HG03442 (cell line): ENCODE results near the gene MYADM.
"Not testable (repeated sequence)": the region's sequence is repeated elsewhere in the genome, so short reads cannot be mapped to it uniquely, and the experiment has no call there.

Source experiments
- ATAC-seq: cut with Tn5 transposase; IDR thresholded peaks from one replicate; pipeline ENCODE4 v1.9.1; 2021; ENCODE audit warnings: mild to moderate bottlenecking, moderate library complexity; ENCODE audit not compliant: unreplicated experiment

The MYADM gene

DNA sequence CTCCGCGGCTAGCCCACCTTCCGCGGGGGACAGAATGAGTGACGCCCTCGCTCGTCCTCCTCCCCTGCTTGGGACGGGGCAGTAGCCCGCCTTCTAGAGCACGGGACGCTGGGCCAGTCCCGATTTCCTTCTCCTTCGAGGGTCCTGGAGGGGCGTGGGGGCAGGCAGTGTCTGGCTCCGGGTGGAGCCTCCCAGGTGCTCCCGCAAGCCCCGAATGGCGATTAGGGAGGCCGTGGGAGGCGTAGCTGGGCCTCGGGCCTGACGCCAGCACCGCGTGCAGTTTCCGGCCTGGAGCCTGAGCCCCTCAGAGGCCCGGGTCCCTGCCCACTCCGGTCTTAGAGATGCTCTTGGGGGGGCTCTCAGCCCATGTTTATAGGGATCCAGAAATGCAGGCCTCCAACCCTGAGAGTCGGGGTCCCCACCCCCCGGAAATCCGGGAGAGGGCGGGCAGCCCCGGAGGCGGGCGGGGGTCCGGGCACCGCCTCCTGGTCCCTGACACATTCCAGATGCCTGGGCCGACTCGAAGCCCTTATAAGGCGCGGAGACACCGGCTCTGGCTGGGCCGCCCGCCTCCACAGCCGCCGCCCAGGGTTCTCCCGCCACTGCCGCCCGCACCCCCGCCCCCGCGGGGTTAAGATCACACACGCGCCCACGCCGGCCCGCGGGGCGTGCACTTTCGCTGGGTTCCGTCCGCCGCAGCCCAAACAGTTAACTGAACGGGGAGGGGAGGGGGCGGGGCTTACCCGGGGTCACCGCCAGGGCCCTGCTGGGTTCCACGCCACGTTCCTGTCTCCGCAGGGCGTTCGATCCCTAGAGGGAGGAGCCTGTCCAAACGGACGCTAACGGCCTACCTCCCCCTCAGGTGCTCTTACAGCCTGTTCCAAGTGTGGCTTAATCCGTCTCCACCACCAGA lies 1.5 kb downstream of the MYADM start:
- ATAC-seq: peak; percentile 40

DNA sequence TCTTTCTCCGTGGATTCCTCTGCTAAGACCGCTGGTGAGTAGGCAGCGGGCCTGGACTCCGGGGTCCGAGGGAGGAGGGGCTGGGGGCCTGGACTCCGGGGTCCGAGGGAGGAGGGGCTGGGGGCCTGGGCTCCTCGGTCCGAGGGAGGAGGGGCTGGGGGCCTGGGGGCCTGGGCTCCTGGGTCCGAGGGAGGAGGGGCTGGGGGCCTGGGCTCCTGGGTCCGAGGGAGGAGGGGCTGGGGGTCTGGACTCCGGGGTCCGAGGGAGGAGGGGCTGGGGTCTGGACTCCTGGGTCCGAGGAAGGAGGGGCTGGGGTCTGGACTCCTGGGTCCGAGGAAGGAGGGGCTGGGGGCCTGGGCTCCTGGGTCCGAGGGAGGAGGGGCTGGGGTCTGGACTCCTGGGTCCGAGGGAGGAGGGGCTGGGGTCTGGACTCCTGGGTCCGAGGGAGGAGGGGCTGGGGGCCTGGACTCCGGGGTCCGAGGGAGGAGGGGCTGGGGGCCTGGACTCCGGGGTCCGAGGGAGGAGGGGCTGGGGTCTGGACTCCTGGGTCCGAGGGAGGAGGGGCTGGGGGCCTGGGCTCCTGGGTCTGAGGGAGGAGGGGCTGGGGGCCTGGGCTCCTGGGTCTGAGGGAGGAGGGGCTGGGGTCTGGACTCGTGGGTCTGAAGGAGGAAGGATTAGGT lies 2.3 kb downstream of the MYADM start:
- not testable (repeated sequence) for ATAC-seq

GRCh38 chr19:53870485-53870844 lies 2.8 kb downstream of the MYADM start:
- no peak for ATAC-seq

DNA sequence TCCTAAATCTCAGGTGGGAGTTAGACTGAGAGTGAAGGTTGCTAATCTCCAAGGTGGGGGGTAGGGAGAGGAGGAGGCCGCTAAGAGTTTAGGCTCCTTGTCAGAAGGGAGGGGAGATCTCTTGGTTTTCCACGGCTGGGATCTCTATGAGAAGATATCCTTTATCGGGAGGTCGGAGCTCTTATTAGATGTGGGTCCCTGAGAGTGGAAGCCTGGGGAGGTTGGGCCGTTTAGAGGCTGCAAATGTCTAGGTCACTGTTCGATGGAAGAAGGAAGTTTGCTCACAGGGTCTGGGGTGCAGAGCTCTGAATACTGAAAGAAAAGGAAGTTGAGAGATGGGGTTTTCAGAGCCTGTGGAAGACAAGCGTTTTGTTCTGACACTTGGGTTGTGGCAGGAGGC lies 3.8 kb downstream of the MYADM start:
- ATAC-seq: no peak

GRCh38 chr19:53872762-53873161 lies 5.1 kb downstream of the MYADM start:
- no peak for ATAC-seq

DNA sequence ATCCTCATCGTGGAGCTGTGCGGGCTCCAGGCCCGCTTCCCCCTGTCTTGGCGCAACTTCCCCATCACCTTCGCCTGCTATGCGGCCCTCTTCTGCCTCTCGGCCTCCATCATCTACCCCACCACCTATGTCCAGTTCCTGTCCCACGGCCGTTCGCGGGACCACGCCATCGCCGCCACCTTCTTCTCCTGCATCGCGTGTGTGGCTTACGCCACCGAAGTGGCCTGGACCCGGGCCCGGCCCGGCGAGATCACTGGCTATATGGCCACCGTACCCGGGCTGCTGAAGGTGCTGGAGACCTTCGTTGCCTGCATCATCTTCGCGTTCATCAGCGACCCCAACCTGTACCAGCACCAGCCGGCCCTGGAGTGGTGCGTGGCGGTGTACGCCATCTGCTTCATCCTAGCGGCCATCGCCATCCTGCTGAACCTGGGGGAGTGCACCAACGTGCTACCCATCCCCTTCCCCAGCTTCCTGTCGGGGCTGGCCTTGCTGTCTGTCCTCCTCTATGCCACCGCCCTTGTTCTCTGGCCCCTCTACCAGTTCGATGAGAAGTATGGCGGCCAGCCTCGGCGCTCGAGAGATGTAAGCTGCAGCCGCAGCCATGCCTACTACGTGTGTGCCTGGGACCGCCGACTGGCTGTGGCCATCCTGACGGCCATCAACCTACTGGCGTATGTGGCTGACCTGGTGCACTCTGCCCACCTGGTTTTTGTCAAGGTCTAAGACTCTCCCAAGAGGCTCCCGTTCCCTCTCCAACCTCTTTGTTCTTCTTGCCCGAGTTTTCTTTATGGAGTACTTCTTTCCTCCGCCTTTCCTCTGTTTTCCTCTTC lies 6.3 kb downstream of the MYADM start:
- no peak for ATAC-seq

GRCh38 chr19:53874606-53874990 lies 6.9 kb downstream of the MYADM start:
- no peak for ATAC-seq

DNA sequence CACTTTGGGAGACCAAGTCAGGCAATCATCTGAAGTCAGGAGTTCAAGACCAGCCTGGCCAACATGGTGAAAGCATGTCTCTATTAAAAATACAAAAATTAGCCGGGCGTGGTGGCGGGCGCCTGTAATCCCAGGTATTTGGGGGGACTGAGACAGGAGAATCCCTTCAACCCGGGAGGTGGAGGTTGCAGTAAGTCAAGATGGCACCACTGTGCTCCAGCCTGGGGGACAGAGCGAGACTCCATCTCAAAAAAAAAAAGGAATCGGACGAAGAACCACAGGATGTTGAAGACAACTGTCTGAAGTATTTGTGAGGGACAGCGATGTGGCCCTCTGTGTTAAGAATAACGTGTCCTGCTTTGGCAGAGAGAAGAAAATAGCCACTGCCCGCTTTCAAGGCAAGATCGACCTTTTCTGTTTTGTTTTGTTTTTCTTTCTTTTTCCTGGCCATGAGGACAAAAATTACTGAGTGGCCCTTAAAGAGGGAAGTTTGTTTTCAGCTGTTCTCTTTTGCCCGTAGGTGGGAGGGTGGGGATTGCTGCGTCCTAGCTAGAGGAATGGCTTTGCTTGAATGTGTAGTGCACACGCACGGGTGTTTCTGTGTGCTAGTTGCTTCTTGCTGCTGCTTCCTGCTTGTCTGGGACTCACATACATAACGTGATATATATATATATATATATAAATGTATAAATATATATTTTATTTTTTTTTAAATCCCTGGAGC lies 8.1 kb downstream of the MYADM start:
- no peak for ATAC-seq

DNA sequence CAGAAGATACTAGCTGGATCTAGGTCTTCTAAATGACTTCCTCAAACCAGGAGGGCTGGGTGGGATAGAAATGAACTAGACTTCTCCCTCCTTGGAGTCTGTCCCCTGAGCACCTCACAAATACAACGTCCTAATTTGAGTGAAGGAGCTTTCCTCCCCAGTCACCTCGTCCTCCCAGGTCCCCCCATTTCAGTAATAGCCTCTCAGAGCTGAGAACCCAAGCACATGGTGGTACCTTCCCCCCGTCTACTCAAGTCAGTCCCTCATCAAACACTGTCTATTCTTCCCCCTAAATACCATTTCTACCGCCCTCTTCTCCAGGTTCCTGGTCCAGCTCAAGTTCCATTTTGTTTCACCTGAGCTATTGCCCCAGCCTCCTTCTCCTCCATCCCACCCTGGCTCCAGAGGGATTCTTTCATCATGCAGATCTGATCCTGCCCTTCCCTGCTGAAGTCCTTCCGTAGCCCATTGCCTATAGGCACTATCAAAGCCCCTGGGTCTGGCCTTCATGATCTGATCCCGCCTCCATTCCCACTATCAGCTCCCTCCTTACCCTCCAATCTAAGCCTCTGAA lies 9.1 kb downstream of the MYADM start:
- ATAC-seq: no peak

GRCh38 chr19:53877361-53877766 lies 9.7 kb downstream of the MYADM start:
- ATAC-seq: no peak

- ATAC-seq: no peak
Observed at GRCh38 chr19:53878776-53879139, 11.1 kb downstream of the MYADM start.

GRCh38 chr19:53879140-53880081 lies 11.7 kb downstream of the MYADM start:
- peak; percentile 88 for ATAC-seq

DNA sequence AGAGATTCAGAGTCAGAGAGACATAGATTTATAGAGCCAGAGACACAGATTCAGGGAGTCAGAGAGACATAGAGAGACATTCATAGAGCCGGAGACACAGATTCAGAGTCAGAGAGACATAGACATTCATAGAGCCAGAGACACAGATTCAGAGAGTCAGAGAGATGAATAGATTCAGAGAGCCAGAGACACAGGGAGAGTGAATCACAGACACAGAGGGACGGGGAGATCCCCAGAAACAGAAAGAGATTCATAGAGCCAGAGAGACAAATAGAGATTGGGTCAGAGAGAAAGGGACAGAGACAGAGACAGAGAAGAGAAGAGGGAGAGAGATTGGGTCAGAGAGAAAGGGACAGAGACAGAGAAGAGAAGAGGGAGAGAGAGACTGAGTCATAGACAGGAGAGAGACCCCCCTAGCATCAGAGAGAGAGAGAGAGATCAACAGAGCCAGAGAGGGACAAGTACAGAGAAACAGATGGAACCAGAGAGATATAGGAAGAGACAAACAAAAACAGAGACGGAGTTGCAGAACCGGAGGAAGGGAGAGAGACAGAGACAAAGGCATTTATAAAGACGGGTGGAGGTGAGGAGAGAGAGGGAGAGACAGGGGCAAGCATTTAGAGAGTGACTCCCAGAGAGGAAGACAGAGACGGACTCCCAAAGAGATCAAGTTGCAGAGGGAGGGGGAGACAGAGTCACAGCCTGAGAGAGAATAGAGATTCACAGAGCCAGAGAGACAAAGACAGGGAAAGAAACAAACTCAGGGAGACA lies 13.2 kb downstream of the MYADM start:
- no peak for ATAC-seq

DNA sequence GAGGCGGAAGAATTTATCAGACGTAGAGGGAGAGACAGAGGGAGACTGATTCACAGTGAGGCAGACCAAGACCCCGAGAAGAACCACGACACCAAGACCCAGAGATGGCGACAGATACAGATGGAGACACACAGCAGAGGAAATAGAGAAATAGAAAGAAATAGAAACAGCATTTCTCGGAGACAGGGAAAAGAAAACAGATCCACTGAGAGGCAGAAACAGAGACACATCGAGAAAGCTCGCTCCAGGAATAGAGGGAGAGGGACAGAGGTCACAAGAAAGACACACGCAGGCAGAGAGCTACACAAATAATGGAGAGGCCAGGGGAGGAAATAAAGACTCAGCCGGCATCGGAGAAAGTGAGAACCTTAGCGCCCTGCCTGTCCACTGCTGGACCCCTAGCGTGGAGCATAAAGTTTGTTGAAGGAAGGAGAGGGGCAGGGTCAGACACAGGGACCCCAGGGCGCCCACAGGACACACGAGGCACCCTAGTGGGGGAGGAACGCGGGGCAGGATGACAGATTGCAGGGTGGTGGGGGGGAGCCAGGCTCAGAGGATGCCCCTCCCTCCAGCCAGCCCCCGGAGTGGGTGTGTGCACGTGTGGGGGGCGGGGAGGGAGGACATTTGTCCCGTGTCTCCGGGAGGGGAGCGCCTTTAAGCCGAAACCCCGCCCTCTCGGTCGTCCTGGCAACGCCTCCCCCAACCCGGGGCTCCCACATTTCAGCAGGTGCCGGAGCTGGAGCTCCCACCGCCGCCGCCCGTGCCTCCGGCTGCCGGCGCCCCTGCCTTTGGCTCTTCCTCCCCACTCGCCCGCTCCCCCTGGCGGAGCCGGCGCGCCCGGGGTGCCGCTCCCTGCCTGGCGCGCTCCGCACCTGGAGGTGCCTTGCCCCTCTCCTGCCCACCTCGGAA lies 14.1 kb downstream of the MYADM start, which contains the start of gene PRKCG:
PRKCG (plus strand) TSS at position 716 of the 909 bp plus-strand sequence. CDS start 298 bp downstream, outside the sequence.
- ATAC-seq: no peak

- no peak for ATAC-seq
Observed at GRCh38 chr19:53882391-53883050, 14.8 kb downstream of the MYADM start.

DNA sequence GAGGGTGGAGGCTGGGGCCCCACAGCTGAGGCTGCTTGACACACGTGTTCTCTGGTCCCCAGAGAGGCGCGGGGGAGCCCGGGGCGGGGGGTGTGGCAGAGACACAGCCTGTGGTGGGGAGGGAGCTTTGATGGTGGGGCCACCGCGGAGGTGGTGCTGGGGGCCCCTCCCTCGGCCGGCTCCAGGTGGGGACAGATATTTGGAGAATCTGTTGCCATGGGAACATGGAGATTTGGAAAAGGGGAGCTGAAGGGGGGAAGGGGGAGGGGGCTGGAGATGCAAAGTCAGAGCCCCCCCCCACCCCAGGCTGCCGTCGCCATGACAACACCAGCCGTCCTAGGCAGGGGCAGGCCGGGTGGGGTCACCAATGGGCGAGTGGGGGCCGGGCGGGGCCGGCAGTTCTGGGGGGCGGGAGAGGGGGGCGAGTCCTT lies 15.6 kb downstream of the MYADM start:
- ATAC-seq: no peak

GRCh38 chr19:53883741-53884140 lies 16.1 kb downstream of the MYADM start:
- ATAC-seq: no peak
